ENCODE data around the gene KSR1. TPM values are rescaled to one million over a fixed set of nuclear protein-coding genes. Genes with fewer than 3 reads are reported as not detected.

Gene KSR1
- total and polyA plus RNA-seq, 9 of the 15 experiments (the other 6 are each of a cell fraction or from before 2014, with no cell fraction given): 1.4 to 51.7 (median 18.4) TPM

DNA sequence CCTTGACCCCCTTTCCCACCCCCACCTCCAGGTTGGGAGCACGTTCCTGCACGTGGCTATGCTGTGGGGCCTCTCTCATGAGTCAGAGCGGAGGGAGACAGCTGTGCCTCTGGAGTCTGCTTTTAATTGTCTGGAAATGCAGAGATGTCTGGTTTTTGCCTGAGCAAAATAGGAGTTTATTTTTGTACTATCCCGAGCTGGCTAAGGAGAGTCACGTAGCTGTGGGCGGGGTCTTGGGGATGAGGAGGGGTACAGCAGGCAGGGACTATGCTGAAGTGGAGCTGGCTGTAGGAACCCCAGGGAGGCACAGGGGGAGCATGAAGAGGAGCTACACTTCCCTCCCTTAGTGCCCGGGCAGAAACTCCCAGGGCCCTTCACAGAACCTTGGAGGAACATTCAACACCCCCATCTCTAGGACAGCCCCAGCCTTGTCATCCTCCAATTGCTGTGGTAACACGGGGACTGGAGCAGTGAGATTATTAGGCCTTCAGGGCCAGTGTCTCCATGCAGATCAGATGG is 130.0 kb downstream of the KSR1 start (continued):
- TF ChIP-seq, protein P1, sequence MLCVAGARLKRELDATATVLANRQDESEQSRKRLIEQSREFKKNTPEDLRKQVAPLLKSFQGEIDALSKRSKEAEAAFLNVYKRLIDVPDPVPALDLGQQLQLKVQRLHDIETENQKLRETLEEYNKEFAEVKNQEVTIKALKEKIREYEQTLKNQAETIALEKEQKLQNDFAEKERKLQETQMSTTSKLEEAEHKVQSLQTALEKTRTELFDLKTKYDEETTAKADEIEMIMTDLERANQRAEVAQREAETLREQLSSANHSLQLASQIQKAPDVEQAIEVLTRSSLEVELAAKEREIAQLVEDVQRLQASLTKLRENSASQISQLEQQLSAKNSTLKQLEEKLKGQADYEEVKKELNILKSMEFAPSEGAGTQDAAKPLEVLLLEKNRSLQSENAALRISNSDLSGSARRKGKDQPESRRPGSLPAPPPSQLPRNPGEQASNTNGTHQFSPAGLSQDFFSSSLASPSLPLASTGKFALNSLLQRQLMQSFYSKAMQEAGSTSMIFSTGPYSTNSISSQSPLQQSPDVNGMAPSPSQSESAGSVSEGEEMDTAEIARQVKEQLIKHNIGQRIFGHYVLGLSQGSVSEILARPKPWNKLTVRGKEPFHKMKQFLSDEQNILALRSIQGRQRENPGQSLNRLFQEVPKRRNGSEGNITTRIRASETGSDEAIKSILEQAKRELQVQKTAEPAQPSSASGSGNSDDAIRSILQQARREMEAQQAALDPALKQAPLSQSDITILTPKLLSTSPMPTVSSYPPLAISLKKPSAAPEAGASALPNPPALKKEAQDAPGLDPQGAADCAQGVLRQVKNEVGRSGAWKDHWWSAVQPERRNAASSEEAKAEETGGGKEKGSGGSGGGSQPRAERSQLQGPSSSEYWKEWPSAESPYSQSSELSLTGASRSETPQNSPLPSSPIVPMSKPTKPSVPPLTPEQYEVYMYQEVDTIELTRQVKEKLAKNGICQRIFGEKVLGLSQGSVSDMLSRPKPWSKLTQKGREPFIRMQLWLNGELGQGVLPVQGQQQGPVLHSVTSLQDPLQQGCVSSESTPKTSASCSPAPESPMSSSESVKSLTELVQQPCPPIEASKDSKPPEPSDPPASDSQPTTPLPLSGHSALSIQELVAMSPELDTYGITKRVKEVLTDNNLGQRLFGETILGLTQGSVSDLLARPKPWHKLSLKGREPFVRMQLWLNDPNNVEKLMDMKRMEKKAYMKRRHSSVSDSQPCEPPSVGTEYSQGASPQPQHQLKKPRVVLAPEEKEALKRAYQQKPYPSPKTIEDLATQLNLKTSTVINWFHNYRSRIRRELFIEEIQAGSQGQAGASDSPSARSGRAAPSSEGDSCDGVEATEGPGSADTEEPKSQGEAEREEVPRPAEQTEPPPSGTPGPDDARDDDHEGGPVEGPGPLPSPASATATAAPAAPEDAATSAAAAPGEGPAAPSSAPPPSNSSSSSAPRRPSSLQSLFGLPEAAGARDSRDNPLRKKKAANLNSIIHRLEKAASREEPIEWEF (CRISPR knock-in tag; IDR thresholded peaks at IDR 0.05): no peak
- no peak for TF ChIP-seq OTX1 (CRISPR knock-in tag; IDR thresholded peaks at IDR 0.05)
- no peak for TF ChIP-seq ZNF184 (CRISPR knock-in tag; IDR thresholded peaks at IDR 0.05)
- no peak for TF ChIP-seq ZNF830 (CRISPR knock-in tag; IDR thresholded peaks at IDR 0.05)
- TF ChIP-seq RBM39 (optimal IDR thresholded peaks at IDR 0.05; ENCODE audit: low read depth, low read length): no peak
- TF ChIP-seq CREB1 (IDR thresholded peaks at IDR 0.05): no peak
- no peak for TF ChIP-seq CREB1 (CRISPR knock-in tag; IDR thresholded peaks at IDR 0.05)
- no peak for TF ChIP-seq HLTF (IDR thresholded peaks at IDR 0.05)
- TF ChIP-seq NR4A1 (CRISPR knock-in tag; IDR thresholded peaks at IDR 0.05): no peak
- TF ChIP-seq NR4A1 (tag; IDR thresholded peaks at IDR 0.05): no peak
